Transverse colon (tissue), 3 donors: ENCODE data around the gene MYBPH.

ENCODE experiments used
- EP300 ChIP-seq: sonication (generic); formaldehyde crosslinking; IDR thresholded peaks from one replicate; pipeline ENCODE4 v1.6.1; 2017; ENCODE audit warnings: antibody characterized with exemption, low read depth
- TF ChIP-seq, protein P1 (sequence below), 5 experiments: fragments of 200-600 bp in 3 of 5; fragments of 450-650 bp in 2 of 5; sonication (generic) in 3 of 5; IDR thresholded peaks; 1 replicate in 2 of 5; 2 replicates in 3 of 5; pipeline ENCODE4 v1.5.1; 2016 to 2017; ENCODE audit warnings: antibody characterized with exemption in 5 of 5, inconsistent platforms in 3 of 5, mild to moderate bottlenecking in 2 of 5, moderate library complexity in 1 of 5

DNA sequence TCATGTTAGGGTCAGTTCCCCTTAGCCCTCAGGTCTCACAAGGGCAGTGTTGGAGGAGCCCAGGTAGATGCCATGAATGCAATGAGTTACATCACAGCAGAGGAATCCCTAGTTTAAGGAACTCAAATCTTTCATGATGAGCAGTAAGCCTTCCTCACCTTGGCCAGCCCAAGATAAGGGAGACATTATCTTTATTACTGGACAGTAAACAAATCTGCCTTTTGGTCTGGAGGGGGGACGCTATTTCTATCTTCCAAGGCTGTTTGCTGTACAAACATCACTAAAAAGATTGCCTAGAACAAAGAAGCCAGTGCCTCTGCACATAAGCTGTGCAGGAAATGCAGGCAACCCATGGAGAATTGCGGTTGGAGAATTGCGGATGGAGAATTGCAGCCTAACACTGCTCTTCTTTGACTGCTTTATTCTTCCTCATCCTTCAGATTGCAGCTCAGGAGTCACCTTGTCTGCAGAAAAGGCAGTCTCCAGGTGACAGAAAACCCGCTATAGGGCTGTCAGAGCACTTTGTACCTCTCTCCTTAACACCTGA lies 13.1 kb upstream of the MYBPH start:
- TF ChIP-seq, protein P1, sequence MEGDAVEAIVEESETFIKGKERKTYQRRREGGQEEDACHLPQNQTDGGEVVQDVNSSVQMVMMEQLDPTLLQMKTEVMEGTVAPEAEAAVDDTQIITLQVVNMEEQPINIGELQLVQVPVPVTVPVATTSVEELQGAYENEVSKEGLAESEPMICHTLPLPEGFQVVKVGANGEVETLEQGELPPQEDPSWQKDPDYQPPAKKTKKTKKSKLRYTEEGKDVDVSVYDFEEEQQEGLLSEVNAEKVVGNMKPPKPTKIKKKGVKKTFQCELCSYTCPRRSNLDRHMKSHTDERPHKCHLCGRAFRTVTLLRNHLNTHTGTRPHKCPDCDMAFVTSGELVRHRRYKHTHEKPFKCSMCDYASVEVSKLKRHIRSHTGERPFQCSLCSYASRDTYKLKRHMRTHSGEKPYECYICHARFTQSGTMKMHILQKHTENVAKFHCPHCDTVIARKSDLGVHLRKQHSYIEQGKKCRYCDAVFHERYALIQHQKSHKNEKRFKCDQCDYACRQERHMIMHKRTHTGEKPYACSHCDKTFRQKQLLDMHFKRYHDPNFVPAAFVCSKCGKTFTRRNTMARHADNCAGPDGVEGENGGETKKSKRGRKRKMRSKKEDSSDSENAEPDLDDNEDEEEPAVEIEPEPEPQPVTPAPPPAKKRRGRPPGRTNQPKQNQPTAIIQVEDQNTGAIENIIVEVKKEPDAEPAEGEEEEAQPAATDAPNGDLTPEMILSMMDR (IDR thresholded peaks at IDR 0.05) = no peak
- TF ChIP-seq EP300 = no peak
